GM03348 (cell line): ENCODE measurements around the gene LDB2.
A peak's percentile ranks its signal among the peaks of the same experiment; 100 is the strongest.

Source experiments
- DNase-seq: peaks from one replicate; pipeline ENCODE4 v3.0.0; 2012; ENCODE audit warnings: low spot score

The LDB2 gene

DNA sequence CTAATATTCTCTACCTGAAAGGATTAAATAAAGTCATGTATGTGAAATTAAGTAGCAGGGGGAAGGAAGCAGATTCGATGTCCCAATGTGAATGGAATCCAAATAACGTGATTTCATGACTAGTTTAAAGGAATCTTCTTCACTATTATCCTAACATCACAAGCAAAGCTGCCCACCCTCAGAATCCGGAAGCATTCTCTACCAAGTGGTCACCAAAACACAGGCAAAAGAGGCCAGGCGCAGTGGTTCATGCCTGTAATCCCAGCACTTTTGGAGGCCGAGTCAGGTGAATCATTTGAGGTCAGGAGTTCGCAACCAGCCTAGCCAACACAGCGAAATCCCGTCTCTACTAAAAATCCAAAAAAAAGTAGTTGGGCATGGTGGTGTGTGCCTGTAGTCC is 212.9 kb downstream of the LDB2 start:
- no peak for DNase-seq

DNA sequence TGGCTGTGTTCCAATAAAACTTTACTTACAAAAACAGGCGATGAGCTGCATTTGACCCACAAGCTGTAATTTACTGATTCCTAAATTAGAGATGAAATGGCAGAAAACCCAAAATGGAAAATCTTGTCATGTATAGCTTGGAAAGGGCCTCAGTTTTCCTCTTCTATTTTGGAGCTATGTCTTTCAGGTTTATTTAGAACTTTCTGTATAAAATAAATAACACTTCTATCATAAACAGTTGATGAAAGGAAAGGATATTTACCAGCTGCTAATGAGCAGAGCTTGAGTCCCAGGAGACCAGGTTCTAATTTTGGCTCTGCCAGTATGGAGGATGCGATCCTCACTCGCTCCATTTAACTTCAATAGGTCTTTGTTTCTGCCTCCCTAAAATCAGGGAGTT is 213.5 kb downstream of the LDB2 start:
- DNase-seq, result no peak

DNA sequence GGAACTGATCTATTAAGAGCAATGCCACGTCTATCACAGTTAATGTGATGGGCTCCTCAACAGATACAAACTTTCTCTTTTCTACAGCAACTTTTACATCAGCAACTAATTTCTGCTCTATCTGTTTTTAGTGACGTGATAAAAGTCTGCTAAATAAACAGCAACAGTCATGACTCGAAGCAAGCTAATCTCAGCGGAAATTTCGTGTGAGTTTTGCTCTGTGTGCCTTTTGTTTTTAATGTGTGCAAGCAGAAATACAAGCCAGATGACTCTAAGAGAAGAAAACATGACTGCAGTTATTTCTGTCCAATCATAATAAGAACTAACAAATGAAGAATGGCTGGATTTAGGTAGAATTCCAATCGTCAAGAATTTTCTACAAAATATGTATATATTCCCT is 214.3 kb downstream of the LDB2 start:
- peak; percentile 26 for DNase-seq

DNA sequence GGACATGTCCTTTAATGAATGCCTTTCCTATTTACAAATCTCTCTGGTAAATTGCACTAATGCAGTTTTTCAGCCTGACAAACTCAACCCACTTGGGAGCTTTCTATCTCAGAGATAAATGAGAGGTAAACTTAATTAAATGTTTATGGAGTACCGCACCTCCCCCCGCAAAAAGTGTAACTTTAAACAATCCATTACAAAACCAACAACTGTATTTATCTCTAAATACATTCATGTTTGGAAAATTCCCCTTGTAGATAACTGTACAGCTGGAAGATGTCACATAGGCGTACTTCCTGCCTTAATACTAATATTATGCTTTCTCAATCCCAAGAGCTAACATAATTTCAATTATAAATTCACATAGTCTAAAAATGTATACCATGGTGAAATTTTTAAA is 215.5 kb downstream of the LDB2 start:
- DNase-seq, result no peak

DNA sequence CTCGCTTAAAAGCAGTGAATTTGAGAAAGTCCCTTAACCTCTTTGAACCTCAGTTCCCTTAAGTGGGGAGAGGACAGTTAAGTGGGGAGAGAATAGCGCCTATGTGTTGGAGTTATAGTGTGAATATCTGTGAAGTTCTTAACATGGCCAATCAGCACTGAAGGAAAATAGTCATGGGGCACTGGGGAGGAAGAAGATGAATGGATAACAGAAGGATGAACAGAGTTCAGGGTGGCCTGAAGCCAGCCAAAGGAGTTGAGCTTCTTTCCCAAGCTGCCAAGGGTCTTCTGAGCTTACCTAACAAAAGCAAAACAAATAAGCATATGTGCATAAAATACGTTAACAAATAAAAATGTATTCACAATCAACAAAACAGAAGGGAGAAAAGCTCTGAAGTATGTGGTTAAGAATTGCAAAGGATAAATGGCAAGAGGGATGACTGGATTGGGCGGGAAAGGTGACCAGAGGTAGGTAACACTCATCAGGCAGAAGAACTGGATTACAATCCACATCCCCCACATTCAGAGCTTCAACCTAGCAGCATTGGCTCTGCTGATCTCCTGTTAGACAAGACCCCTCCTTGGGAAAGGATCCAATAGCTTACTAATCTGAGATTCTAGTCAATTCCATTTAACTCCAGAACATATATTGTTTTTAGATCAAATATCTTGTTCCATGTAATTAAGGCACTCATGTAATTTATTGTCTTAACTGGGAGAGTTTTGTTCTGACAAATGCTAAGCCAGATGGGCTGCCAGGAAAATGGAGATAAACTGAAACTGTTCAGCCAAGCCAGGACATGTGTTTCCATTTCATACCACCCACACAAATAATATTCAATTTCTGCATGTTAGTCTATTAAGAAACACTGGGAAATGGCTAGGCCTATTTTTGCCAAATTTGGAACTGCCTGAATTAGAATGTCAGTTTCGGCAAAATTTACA is 221.2 kb downstream of the LDB2 start:
- peak; percentile 54 for DNase-seq

DNA sequence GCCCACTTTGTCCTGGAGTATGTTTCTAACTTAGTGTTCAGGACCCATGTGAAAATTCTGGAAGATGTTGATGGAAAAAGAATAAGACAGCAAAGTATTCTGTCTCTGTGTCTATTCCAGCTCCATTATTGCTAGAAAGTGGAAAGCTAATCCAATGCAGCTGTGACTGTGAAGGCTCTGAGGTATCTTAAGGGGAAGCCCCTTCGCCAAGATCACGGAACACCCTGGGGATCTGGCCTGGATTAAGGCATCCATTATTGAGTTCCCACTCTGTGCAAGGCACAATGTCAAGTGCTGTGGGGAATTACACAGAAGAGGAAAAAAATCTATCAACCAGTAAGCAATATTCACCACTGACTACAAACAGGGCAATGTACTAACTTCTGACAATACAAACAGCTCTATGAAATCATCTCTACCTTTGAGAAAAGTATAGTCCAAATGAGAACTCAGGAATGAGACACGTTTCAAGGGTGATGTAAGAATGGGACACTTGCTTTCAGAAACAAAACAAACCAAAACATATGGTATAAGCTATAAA is 222.1 kb downstream of the LDB2 start:
- no peak for DNase-seq

DNA sequence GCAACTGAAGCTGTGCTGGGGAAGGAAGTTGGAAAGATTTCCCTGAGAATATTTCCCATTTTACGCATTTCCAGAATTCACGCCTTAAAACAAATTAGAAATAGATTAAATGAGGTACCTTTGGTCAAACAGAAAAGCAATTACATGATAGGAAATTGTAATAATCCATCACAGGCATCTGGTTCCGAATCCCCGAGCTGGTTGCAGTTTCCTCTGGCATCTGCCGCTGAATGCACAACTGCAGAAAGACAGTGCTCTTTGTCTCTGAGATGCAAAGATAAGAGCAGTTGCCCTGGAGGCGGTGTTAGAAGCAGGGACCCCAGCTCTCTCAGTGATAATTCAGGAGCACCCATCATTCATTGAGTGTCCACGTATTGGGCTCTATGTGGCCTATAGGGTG is 224.4 kb downstream of the LDB2 start:
- DNase-seq, result no peak

DNA sequence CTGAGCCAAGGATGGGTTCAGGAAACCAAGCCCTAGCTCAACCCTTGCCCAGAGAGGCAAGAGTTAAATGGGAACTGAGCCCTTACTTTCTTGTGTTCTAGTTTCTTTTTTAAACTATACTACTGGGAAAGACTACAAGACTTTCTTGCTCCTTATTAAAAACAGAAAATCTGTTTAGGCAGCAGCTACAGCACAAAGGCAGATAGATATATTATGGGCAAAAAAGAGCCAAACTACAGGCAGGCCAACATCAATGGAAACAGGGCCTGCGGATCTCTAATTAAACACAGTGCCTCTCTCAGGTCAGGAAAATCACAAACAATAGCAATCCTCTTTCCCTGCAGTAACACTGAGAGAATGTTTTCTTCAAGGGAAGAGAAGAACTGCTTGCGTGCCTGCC is 226.0 kb downstream of the LDB2 start:
- no peak for DNase-seq

DNA sequence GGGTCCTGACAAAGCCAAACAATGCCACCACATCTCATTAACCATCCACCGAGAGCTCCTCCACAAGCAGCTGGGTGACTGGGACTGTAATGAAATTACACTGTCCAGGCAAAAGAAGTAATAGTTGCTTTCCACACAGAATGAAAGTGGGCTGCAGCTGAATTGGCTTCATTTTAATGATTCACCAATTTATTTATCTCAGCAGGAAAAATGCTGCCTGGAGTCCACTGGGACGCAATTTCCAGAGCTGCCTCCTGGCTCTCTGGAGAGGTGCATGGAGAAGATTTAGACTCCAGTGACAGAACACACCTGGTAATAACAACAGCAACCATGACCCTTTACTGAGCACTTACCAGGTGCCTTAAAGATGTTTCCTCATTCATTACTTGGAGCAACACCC is 226.7 kb downstream of the LDB2 start:
- DNase-seq, result no peak

DNA sequence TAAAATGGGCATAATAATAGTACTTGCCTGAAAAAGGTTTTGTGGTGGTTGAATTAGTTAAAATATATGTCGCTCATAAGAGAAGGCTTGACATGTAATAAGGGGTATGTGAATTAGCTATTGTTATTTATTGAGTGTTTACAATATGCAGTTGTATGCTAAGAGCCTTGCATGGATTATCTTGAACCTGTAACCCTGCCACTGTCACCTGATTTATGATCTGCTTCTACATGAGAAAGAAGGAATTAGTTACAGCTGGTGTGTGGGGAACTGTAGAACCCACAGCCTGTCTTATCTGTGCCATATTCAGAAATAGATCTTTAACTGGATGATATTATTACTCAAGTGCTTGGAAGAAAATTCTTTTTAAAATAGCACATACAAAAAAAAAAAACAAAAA is 227.7 kb downstream of the LDB2 start:
- DNase-seq, result no peak

DNA sequence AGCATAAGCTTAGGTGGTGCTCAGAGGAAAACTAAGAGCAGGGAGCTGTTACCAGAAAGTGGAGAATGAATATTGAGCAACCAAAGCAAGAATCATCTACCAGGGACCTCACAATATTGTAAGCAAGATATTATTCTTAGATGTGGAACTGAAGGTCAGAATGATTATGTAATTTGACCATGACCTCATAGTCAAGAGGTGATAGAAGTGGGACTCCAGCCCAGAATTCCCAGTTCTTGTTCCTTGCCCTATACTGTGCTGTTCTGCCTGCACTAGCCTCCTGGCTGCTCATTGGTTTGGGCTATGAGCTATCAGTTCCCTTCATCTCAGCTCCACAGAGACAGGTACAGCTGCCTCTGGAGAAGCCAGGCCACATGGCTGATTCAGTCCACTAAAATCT is 229.4 kb downstream of the LDB2 start:
- peak; percentile 16 for DNase-seq

DNA sequence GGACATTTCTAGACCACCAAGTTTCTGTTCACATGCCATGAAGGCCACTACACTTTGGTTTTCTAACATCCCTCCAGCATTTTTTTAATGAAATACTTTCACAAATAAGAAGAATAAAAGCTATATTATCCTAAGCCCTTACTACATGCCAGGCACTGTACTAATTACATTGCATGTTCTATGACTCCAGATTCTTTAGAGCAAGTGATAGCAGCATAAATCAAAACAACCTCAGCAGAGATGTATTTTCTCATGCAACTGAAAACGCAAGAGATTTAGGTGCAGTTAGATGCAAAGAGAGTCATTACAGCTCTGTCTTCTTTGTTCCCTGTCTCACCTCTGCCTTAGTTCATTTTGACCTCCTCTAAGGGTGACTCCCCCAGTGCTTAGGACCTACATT is 230.0 kb downstream of the LDB2 start:
- DNase-seq, result no peak

DNA sequence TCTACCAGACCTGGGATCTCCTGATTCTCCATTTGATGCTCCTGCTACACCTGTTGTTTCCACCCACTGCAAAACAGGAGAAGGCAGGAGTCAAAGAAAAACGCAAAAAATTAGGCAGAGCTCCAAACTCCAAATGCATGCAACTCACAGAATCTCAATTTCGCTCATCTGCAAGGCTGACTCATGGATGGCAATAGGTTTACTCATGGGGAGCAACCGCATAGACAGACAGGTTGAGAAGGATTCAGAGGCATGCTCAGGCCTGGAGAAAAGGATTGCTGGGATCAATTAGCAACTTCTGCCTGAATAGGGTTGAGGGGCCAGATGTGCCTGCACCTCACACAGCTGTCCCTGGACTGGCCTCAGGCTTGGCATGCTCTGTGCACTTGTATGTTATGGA is 231.0 kb downstream of the LDB2 start:
- DNase-seq, result peak; percentile 81

DNA sequence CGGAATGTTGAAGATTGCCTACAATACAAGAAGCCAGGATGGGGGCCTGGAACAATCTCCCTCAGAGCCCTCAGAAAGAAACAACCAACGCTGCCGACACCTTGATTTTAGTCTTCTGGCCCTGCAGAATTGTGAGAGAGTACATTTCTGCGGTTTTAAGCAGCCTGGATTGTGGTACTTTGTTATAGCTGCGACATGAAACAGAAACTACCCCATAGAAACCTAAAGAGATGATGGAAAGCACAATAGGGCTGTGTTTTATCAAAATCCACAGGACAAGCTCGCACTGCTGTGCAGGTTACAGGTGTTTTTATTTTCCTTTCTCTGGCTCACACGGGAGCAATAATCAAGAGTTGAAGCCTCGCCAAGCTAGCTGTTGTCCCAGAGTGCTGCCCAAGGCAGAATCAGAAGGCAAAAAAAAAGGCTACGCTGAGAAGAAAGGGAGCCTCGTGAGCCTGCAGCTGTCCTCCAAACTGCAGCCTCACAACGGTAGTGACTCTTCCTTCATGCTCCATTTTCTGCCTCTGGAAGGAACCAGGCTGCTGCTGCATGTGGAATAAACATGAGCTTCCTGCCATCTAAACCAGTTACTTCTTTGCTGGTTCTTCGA is 232.4 kb downstream of the LDB2 start:
- DNase-seq, result no peak

DNA sequence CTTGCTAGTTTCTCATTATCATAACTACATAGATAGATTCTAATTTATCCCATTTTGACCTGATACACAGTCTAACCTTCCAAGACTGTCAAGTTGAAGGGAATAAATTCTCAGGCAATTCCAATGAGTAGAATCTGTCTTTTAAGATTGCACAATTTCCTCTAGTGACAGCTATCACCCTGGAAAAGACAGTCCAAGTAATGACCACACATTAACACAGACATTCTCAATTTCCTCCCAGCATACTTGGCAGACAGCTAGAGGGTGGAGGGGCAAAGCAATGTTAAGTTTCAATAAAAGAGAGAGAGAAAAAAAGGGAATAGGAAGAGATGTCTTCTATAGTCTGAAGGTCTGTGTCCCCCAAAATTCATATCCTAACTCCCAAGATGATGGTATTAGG is 234.7 kb downstream of the LDB2 start:
- peak; percentile 57 for DNase-seq

DNA sequence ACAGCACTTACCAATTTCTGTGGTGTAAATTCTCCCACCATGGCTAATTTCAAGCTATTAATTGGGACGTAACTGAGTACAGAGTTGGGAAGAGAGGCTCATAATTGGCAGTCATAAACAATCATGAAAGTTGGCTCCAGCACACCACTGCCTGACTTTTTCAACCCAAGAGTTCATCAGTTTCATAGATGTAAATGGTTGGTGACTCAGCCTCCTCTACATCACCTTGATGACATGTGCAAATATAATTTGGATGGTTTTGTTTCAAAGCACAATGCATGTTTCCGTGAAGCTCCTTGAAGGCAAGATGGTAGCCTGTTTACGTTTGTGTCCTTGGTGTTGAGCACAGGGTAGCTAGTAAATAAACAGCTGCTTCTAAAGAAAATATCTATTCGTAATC is 235.1 kb downstream of the LDB2 start:
- DNase-seq, result no peak

DNA sequence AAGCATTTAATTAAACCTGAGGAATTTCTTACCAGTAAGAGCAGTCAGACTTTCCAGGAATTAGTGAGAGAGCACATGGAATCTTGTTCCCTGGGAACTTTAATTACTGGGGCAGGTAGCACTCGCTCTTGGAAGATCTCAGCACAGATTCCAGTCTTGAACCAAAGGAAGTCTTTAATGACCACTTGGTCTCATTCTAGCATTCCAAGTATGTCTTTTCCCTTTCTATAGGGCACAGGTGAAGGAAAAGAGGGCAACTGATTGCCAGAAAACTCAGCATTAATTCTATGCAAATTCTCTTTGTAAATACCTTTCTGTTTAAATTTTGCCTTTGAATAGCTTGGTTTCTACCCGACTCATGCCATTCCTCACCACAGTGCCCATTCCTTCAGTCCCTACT is 236.6 kb downstream of the LDB2 start:
- DNase-seq, result no peak

DNA sequence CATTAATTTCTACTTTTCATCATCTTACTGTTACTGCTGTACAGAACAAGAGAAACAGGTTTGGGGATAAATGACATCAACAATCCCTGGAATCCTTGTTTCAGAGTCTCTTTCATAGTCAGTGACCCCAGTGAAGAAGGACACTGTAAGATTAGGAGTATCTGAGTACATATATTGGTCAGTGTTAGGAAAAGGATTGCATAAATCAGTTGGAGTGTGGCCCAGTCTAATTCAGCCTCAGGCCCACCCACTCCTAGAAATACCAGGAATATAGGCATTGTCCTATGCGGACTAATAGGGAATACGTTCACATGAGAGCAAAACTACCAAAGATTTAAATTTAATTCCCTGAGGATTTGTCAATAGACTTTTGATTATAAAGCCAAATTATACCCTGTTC is 237.8 kb downstream of the LDB2 start:
- no peak for DNase-seq

DNA sequence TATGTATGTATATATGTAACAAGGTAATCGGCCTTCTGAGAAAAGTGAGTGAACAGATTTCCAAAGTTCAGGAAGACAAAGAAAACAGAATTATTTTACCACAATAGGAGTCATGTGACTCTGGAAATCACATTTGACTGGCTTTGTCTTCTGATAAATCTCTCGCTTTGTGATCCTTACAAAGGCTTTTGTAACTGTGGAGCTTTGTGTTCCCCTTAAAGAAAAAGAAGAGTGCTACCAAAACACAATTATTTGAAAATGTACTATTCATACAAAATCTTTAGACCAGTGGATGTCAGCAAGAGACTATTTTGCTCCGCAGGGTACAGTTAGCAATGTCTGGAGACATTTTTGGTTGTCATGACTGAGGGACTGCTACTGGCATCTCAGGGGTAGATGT is 238.8 kb downstream of the LDB2 start:
- no peak for DNase-seq

DNA sequence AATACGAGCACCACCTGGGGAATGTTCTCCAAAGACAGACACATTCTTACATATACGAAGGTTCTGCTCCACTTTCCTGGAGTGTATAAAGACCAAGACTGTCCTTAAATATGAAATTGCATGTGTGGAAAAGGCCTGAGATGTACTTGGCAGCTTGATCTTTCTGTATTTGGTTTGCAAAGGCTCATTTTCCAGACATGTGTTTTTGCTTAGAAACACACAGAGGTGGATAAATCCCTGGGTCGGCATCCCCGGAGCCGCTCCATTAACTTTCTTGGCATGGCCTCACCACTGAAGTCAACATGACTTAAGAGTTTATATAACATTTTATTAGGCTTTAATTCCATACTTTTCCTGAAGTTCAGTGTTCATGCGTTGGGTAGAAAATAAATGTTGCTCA is 239.4 kb downstream of the LDB2 start:
- DNase-seq, result peak; percentile 33

DNA sequence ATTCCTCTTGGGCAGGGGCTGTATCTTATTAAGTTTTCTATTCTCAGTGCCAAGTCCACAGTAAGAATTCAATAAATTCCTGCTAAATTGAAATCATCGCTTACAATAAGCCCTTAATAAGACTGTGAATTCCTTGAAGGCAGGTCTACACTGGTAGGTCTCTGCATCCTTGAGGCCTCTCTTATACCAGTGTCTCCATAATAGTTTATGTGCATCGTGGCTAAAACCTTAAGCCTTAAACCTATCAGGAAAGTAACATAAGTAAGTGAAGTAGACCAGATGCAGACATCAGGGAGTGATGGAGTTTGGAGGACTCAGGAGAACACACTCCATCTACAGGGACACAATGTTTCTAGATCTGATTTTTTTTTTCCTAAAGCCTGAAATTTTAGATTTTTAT is 240.3 kb downstream of the LDB2 start:
- DNase-seq, result no peak

DNA sequence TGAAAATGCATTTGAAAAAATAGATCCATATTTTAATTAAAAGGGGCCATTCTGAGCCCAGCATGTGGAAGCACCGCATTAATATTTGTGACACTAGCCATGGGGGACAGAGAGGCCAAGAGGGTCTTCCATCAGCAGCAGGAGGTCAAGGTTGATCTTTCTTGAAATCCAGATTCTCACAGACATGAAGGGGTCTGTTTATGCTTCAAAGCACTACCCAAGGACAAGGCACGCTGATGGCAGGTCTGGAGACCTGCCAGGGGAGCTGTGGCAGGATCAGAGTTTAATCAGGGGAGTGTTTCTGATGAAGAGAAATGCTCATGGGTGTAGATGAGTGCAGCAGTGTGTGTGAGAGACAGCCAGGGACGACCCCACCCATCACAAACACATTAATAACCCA is 243.3 kb downstream of the LDB2 start:
- no peak for DNase-seq

DNA sequence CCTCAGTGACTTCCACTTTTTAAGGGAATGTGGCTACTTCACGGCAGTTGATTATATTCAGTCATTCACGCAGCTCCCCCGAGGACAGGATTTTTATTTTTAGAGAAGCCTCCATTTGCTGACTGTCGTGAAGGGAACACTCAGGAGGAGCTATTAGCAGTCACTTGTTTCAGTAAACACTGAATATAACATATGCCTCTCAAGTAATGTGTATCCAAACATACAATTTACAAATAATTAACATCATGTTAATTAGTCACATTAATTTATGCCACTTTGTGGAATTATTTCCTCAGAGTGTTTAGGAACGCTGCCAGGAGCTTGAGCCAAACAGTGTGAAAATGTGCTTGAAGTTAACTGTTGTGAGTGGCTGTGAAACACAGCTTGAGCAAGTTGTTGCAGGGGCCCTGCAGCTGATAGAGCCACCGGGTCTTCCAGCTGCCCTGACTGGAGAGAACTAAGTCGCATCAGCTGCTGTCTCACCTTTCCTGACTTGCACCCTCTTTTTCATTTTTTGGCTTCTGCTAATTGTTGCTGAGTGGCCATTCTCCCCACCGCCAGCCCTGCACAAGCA is 245.6 kb downstream of the LDB2 start:
- DNase-seq, result no peak
